ENCODE results near the gene CCDC87.

GRCh38 chr11:66579017-66579606 lies 13.8 kb downstream of the CCDC87 start:
- TF ChIP-seq CTCF (IDR thresholded peaks at IDR 0.05; ENCODE audit: extremely low read depth in 1 of 2, insufficient read depth in 1 of 2, low read depth in 1 of 2, low read length in 2 of 2) (peak; percentile 76 to 88), EZH2 (IDR thresholded peaks at IDR 0.05; ENCODE audit: borderline replicate concordance, low read depth, low read length, severe bottlenecking) (no peak), JUN (IDR thresholded peaks at IDR 0.05; ENCODE audit: borderline replicate concordance, insufficient read depth, insufficient read length, low read depth) (no peak), POLR2AphosphoS5 (IDR thresholded peaks at IDR 0.05; ENCODE audit: insufficient read depth, low read depth, low read length) (no peak), POLR2A (IDR thresholded peaks at IDR 0.05; ENCODE audit: low read depth, low read length) (no peak)
